HepG2 (cell line): ENCODE data around the gene SELL. TPM values are rescaled to one million over a fixed set of nuclear protein-coding genes. Genes with fewer than 3 reads are reported as not detected.

ENCODE experiments used
- ATAC-seq: fragments of 200-7000 bp; cut with Tn5 transposase; 3 replicates; pipeline ENCODE4 v1.9.1; 2020; ENCODE audit warnings: mild to moderate bottlenecking, moderate library complexity
- BruUV-seq: library from RNA; stranded (reverse); fragments of 400-500 nt; replicated peaks from 2 replicates; lab custom pipeline; 2021; lab: Mats Ljungman, UMichigan
- CTCF ChIA-PET: fragments of 300-600 bp; formaldehyde crosslinking; extraction: SDS; loops from one replicate; lab custom pipeline; 2021; ENCODE audit warnings: low total read pairs, inconsistent platforms, low intra/inter-chr PET ratio; lab: Yijun Ruan, JAX
- POLR2A ChIA-PET: fragments of 350-600 bp; sonication (Branson Sonifier 250); formaldehyde crosslinking; loops from one replicate; lab custom pipeline; 2020; ENCODE audit warnings: antibody characterized with exemption, inconsistent platforms; lab: Yijun Ruan, JAX
- DNase-seq: peaks from one replicate; pipeline ENCODE4 v3.0.0-alpha.2; 2015; ENCODE audit warnings: low spot score
- FAIRE-seq: peaks from 3 replicates; lab custom pipeline; 2011; peaks lifted over from hg19 to GRCh38; lab: Jason Lieb, UNC
- H2AFZ ChIP-seq: one replicate; pipeline ENCODE4 v1.6.1; 2011; ENCODE audit warnings: low read length, inconsistent platforms
- H3K27ac ChIP-seq: fragments of 300-600 bp; 3 replicates; pipeline ENCODE4 v1.8.0; 2011; ENCODE audit warnings: mixed run types, mild to moderate bottlenecking, mixed read lengths, low read length, inconsistent platforms; ENCODE audit not compliant: insufficient read depth; ENCODE audit errors: extremely low read length
- H3K27me3 ChIP-seq, 2 experiments: fragments of 200-600 bp in 1 of 2; 2 replicates in 1 of 2; 3 replicates in 1 of 2; pipeline versions ENCODE4 v1.6.0 to v1.8.0; 2011; ENCODE audit warnings: low read length in 2 of 2, mild to moderate bottlenecking in 2 of 2, moderate library complexity in 2 of 2, inconsistent platforms in 1 of 2; ENCODE audit not compliant: insufficient read depth in 2 of 2, control insufficient read depth in 1 of 2
- H3K36me3 ChIP-seq, 2 experiments: fragments of 200-600 bp in 1 of 2; replicated peaks in 1 of 2; 2 replicates in 1 of 2; 3 replicates in 1 of 2; pipeline versions ENCODE4 v1.5.1 to v1.8.0; 2011; ENCODE audit warnings: low read length in 2 of 2, inconsistent platforms in 1 of 2; ENCODE audit not compliant: insufficient read depth in 2 of 2, control insufficient read depth in 1 of 2
- H3K4me1 ChIP-seq: 2 replicates; pipeline ENCODE4 v1.5.1; 2012; ENCODE audit warnings: low read length, inconsistent platforms; ENCODE audit not compliant: insufficient read depth
- H3K4me2 ChIP-seq: 2 replicates; pipeline ENCODE4 v1.6.0; 2011; ENCODE audit warnings: low read depth, low read length, inconsistent platforms
- H3K4me3 ChIP-seq, 3 experiments: fragments of 200-600 bp in 1 of 3; sonication (generic), shearing (Covaris generic) in 1 of 3; replicated peaks in 1 of 3; 2 replicates each; pipeline ENCODE4 v1.5.1; 2011 to 2016; ENCODE audit warnings: low read length in 3 of 3, inconsistent platforms in 2 of 3, low read depth in 2 of 3, mild to moderate bottlenecking in 2 of 3, control low read depth in 1 of 3, mixed read lengths in 1 of 3; ENCODE audit not compliant: insufficient read depth in 1 of 3
- H3K79me2 ChIP-seq: one replicate; pipeline ENCODE4 v1.6.1; 2011; ENCODE audit warnings: low read length, inconsistent platforms; ENCODE audit not compliant: insufficient read depth
- H3K9ac ChIP-seq: 2 replicates; pipeline ENCODE4 v1.6.0; 2011; ENCODE audit warnings: mild to moderate bottlenecking, low read depth, low read length, inconsistent platforms; ENCODE audit not compliant: insufficient read depth
- H3K9me3 ChIP-seq: 2 replicates; pipeline ENCODE4 v1.5.1; 2012; ENCODE audit warnings: mild to moderate bottlenecking, low read length
- H4K20me1 ChIP-seq: 2 replicates; pipeline ENCODE4 v1.6.0; 2011; ENCODE audit warnings: inconsistent platforms, mild to moderate bottlenecking, low read length, moderate library complexity; ENCODE audit not compliant: insufficient read depth
- AGO2 ChIP-seq: fragments of 200-400 bp; formaldehyde crosslinking; optimal IDR thresholded peaks from 2 replicates; pipeline ENCODE3; 2017; ENCODE audit warnings: mild to moderate bottlenecking, low read depth, low read length, moderate library complexity
- AHDC1 ChIP-seq: sonication (generic); formaldehyde crosslinking; IDR thresholded peaks from 2 replicates; pipeline ENCODE4 v1.5.1; 2020; ENCODE audit warnings: mild to moderate bottlenecking, missing genetic modification reagents, borderline replicate concordance
- GTF2F1 ChIP-seq: fragments of 150-350 bp; IDR thresholded peaks from 2 replicates; pipeline ENCODE4 v1.6.1; 2014; ENCODE audit warnings: low read length
- POLR2G ChIP-seq: fragments of 200-400 bp; formaldehyde crosslinking; IDR thresholded peaks from 2 replicates; pipeline ENCODE4 v1.6.1; 2018; ENCODE audit warnings: mild to moderate bottlenecking, low read depth, low read length, moderate library complexity
- SKI ChIP-seq: fragments of 450-650 bp; IDR thresholded peaks from one replicate; pipeline ENCODE4 v1.6.1; 2018; ENCODE audit warnings: mild to moderate bottlenecking; ENCODE audit not compliant: partially characterized antibody
- ZC3H13 ChIP-seq: sonication (generic); formaldehyde crosslinking; IDR thresholded peaks from 2 replicates; pipeline ENCODE4 v1.8.1; 2023; ENCODE audit warnings: mild to moderate bottlenecking, missing genetic modification reagents, moderate library complexity
- ZKSCAN1 ChIP-seq: fragments of 150-350 bp; IDR thresholded peaks from 2 replicates; pipeline ENCODE4 v1.6.1; 2014; ENCODE audit warnings: low read length
- ZSCAN29 ChIP-seq: sonication (generic); formaldehyde crosslinking; conservative IDR thresholded peaks from 2 replicates; pipeline ENCODE4 v1.4.0; 2020; ENCODE audit warnings: mild to moderate bottlenecking, missing genetic modification reagents
- WGBS: methylation state at CpG from one replicate; pipeline ENCODE4 v1.1.6; 2017; ENCODE audit warnings: low lambda C conversion rate; 5-methylcytosine and 5-hydroxymethylcytosine counted together
- in situ Hi-C: cut with HindIII; loops from 2 replicates; pipeline ENCODE4 v1.10.0; 2017; ENCODE audit warnings: low pct_unique_long_range_greater_than_20kb; ENCODE audit not compliant: extremely low pct_ligation_motif_present
- intact Hi-C: fragments of 100-400 bp; cut with micrococcal nuclease; formaldehyde crosslinking; loops from one replicate; pipeline ENCODE4 v1.10.0; 2022; ENCODE audit not compliant: unreplicated experiment
- polyA plus RNA-seq, 8 experiments: library from polyadenylated mRNA; depleted of rRNA in 3 of 8; stranded (reverse) in 7 of 8; unstranded in 1 of 8; fragments of >200 nt; fragmentation: Illumina TruSeq in 4 of 8; extraction: Trizol in 4 of 8; gene quantifications; 2 replicates each; pipeline versions ENCODE4 v1.2.1 to v1.2.3, GENCODE V29; 2011 to 2016; ENCODE audit warnings: low read depth in 4 of 8, missing spikeins in 1 of 8, mixed read lengths in 1 of 8; ENCODE audit not compliant: insufficient read depth in 1 of 8
- total RNA-seq, 5 experiments: library from RNA; depleted of rRNA; stranded (reverse); fragments of >200 nt; fragmentation: Illumina TruSeq; extraction: Trizol; gene quantifications; 2 replicates each; pipeline ENCODE4 v1.2.3, GENCODE V29; 2016; ENCODE audit warnings: low read depth in 1 of 5
- TF ChIP-seq, protein P1 (sequence below): sonication (generic); formaldehyde crosslinking; conservative IDR thresholded peaks from 2 replicates; pipeline ENCODE4 v1.8.0; 2022; ENCODE audit warnings: low read depth, missing genetic modification reagents
- TF ChIP-seq, protein P2 (sequence below): sonication (generic); formaldehyde crosslinking; IDR thresholded peaks from 2 replicates; pipeline ENCODE4 v1.5.0; 2020; ENCODE audit warnings: mild to moderate bottlenecking, missing genetic modification reagents
- TF ChIP-seq, protein P3 (sequence below): sonication (generic); formaldehyde crosslinking; conservative IDR thresholded peaks from 2 replicates; pipeline ENCODE4 v1.4.0; 2020; ENCODE audit warnings: missing genetic modification reagents
- TF ChIP-seq, protein P4 (sequence below): sonication (generic); formaldehyde crosslinking; IDR thresholded peaks from 2 replicates; pipeline ENCODE4 v1.8.1; 2023; ENCODE audit warnings: missing genetic modification reagents, inconsistent platforms, borderline replicate concordance

The SELL gene
- total and polyA plus RNA-seq, 2 of the 13 experiments (the other 11 are each of a cell fraction or from before 2014, with no cell fraction given), result 0.13 to 0.18 TPM

- Histone ChIP-seq H3K36me3 (no peaks in the 10 kb centered on the region), H3K4me2 (no peak overlapping the region), H2AFZ (no peak overlapping the region), H3K27ac (no peak overlapping the region), H3K9me3 (no peaks in the 10 kb centered on the region), H4K20me1 (no peaks in the 10 kb centered on the region), H3K9ac (no peak overlapping the region), H3K4me3 (no peak overlapping the region), H3K79me2 (no peaks in the 10 kb centered on the region), H3K4me1 (no peaks in the 10 kb centered on the region), H3K27me3 (0 out of 5 replicates have a peak, but pooled peaks cover 0 to 4% of the 10 kb centered on the region in 2 experiments)
- no peak for DNase-seq
- ChIA-PET POLR2A (no interaction called here), CTCF (no interaction called here)
- intact Hi-C loops, result loop anchor here (1.0 kb wide), 1 partner anchor 110 kb away; no protein-coding TSS in a partner anchor
- FAIRE-seq, result no peak
- no TSS peak for BruUV-seq
- in situ Hi-C loops, result no loop called here
- 9% methylated on average over 3 of the region's 3 CpGs for WGBS
- ATAC-seq, result no peak
- TF ChIP-seq POLR2G (no peak), AHDC1 (no peak), ZSCAN29 (CRISPR knock-in tag) (no peak), SKI (no peak), ZC3H13 (no peak), GTF2F1 (no peak), ZKSCAN1 (no peak), AGO2 (no peak)
- TF ChIP-seq, protein P1, sequence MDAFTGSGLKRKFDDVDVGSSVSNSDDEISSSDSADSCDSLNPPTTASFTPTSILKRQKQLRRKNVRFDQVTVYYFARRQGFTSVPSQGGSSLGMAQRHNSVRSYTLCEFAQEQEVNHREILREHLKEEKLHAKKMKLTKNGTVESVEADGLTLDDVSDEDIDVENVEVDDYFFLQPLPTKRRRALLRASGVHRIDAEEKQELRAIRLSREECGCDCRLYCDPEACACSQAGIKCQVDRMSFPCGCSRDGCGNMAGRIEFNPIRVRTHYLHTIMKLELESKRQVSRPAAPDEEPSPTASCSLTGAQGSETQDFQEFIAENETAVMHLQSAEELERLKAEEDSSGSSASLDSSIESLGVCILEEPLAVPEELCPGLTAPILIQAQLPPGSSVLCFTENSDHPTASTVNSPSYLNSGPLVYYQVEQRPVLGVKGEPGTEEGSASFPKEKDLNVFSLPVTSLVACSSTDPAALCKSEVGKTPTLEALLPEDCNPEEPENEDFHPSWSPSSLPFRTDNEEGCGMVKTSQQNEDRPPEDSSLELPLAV (CRISPR knock-in tag), result no peak
- TF ChIP-seq, protein P2, sequence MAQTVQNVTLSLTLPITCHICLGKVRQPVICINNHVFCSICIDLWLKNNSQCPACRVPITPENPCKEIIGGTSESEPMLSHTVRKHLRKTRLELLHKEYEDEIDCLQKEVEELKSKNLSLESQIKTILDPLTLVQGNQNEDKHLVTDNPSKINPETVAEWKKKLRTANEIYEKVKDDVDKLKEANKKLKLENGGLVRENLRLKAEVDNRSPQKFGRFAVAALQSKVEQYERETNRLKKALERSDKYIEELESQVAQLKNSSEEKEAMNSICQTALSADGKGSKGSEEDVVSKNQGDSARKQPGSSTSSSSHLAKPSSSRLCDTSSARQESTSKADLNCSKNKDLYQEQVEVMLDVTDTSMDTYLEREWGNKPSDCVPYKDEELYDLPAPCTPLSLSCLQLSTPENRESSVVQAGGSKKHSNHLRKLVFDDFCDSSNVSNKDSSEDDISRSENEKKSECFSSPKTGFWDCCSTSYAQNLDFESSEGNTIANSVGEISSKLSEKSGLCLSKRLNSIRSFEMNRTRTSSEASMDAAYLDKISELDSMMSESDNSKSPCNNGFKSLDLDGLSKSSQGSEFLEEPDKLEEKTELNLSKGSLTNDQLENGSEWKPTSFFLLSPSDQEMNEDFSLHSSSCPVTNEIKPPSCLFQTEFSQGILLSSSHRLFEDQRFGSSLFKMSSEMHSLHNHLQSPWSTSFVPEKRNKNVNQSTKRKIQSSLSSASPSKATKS, result no peak
- TF ChIP-seq, protein P3, sequence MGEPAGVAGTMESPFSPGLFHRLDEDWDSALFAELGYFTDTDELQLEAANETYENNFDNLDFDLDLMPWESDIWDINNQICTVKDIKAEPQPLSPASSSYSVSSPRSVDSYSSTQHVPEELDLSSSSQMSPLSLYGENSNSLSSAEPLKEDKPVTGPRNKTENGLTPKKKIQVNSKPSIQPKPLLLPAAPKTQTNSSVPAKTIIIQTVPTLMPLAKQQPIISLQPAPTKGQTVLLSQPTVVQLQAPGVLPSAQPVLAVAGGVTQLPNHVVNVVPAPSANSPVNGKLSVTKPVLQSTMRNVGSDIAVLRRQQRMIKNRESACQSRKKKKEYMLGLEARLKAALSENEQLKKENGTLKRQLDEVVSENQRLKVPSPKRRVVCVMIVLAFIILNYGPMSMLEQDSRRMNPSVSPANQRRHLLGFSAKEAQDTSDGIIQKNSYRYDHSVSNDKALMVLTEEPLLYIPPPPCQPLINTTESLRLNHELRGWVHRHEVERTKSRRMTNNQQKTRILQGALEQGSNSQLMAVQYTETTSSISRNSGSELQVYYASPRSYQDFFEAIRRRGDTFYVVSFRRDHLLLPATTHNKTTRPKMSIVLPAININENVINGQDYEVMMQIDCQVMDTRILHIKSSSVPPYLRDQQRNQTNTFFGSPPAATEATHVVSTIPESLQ, result no peak
- TF ChIP-seq, protein P4, sequence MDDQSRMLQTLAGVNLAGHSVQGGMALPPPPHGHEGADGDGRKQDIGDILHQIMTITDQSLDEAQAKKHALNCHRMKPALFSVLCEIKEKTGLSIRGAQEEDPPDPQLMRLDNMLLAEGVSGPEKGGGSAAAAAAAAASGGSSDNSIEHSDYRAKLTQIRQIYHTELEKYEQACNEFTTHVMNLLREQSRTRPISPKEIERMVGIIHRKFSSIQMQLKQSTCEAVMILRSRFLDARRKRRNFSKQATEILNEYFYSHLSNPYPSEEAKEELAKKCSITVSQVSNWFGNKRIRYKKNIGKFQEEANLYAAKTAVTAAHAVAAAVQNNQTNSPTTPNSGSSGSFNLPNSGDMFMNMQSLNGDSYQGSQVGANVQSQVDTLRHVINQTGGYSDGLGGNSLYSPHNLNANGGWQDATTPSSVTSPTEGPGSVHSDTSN (CRISPR knock-in tag), result no peak
Observed at GRCh38 chr1:169698976-169699375, 12.4 kb downstream of the SELL start.
